NCI-H1436 (cell line): Measurements from ENCODE around the gene ARHGEF35.
"Not testable (repeated sequence)": the region's sequence is repeated elsewhere in the genome, so short reads cannot be mapped to it uniquely, and the experiment has no call there.

Experiments used
- DNase-seq: peaks from one replicate; lab custom pipeline; 2025; lab: John Stamatoyannopoulos, UW

Gene ARHGEF35

GRCh38 chr7:144195212-144195872 is at the start of gene ARHGEF35:
ARHGEF35 (minus strand) TSS chr7:144195833; CDS start chr7:144188383, 7,450 bp downstream.
- not testable (repeated sequence) for DNase-seq

- DNase-seq, result not testable (repeated sequence)
These were observed 49.7 kb upstream of the ARHGEF35 start for GRCh38 chr7:144245372-144245771.

- DNase-seq, result not testable (repeated sequence)
These were observed 43.7 kb upstream of the ARHGEF35 start, which contains the start of gene OR2A42 for GRCh38 chr7:144239365-144239764. OR2A42 (minus strand) TSS chr7:144239605; CDS start chr7:144232843, 6,762 bp downstream.

- not testable (repeated sequence) for DNase-seq
These were observed 43.0 kb upstream of the ARHGEF35 start for GRCh38 chr7:144238530-144239082.

GRCh38 chr7:144233039-144233438 is 37.4 kb upstream of the ARHGEF35 start:
- not testable (repeated sequence) for DNase-seq

- not testable (repeated sequence) for DNase-seq
These were observed 35.4 kb upstream of the ARHGEF35 start for GRCh38 chr7:144231027-144231426.

- DNase-seq, result not testable (repeated sequence)
These were observed 33.2 kb upstream of the ARHGEF35 start for GRCh38 chr7:144228810-144229209.

GRCh38 chr7:144226866-144227265 is 31.2 kb upstream of the ARHGEF35 start:
- DNase-seq, result not testable (repeated sequence)

- not testable (repeated sequence) for DNase-seq
These were observed 28.0 kb upstream of the ARHGEF35 start for GRCh38 chr7:144223675-144224074.

- not testable (repeated sequence) for DNase-seq
These were observed 24.9 kb upstream of the ARHGEF35 start for GRCh38 chr7:144220531-144220930.

- not testable (repeated sequence) for DNase-seq
These were observed 23.5 kb upstream of the ARHGEF35 start for GRCh38 chr7:144219149-144219548.

- DNase-seq, result not testable (repeated sequence)
These were observed 22.9 kb upstream of the ARHGEF35 start for GRCh38 chr7:144218581-144218980.

GRCh38 chr7:144217200-144217599 is 21.6 kb upstream of the ARHGEF35 start:
- not testable (repeated sequence) for DNase-seq

GRCh38 chr7:144205306-144205705 is 9.7 kb upstream of the ARHGEF35 start:
- not testable (repeated sequence) for DNase-seq

- DNase-seq, result not testable (repeated sequence)
These were observed 7.5 kb upstream of the ARHGEF35 start for GRCh38 chr7:144203086-144203485.

GRCh38 chr7:144201978-144202377 is 6.3 kb upstream of the ARHGEF35 start:
- DNase-seq, result not testable (repeated sequence)

GRCh38 chr7:144198934-144199333 is 3.3 kb upstream of the ARHGEF35 start:
- not testable (repeated sequence) for DNase-seq

GRCh38 chr7:144194453-144194852 is 1.2 kb downstream of the ARHGEF35 start:
- not testable (repeated sequence) for DNase-seq

- not testable (repeated sequence) for DNase-seq
These were observed 1.9 kb downstream of the ARHGEF35 start for GRCh38 chr7:144193782-144194181.

- DNase-seq, result not testable (repeated sequence)
These were observed 7.0 kb downstream of the ARHGEF35 start for GRCh38 chr7:144188578-144189171.

- DNase-seq, result not testable (repeated sequence)
These were observed 7.8 kb downstream of the ARHGEF35 start for GRCh38 chr7:144187848-144188247.

- not testable (repeated sequence) for DNase-seq
These were observed 12.5 kb downstream of the ARHGEF35 start, which contains the start of gene CTAGE4 for GRCh38 chr7:144183166-144183565. CTAGE4 (plus strand) TSS chr7:144183466; CDS start chr7:144183504, 38 bp downstream.

- DNase-seq, result not testable (repeated sequence)
These were observed 16.5 kb downstream of the ARHGEF35 start for GRCh38 chr7:144179165-144179479.
